NCI-H2029 treated with DMSO at 0.1 percent for 48 hours (cell line): ENCODE data around the gene SIL1.
"Not testable (repeated sequence)": the region's sequence is repeated elsewhere in the genome, so short reads cannot be mapped to it uniquely, and the experiment has no call there.

Source experiments
- DNase-seq: peaks from one replicate; lab custom pipeline; 2025; lab: John Stamatoyannopoulos, UW

SIL1 gene

GRCh38 chr5:139199321-139199720 is 1.2 kb upstream of the SIL1 start:
- no peak for DNase-seq

- DNase-seq = no peak
These were observed 1.7 kb downstream of the SIL1 start for GRCh38 chr5:139196296-139196956.

- no peak for DNase-seq
These were observed 3.7 kb downstream of the SIL1 start for GRCh38 chr5:139194486-139194885.

GRCh38 chr5:139193928-139194327 is 4.2 kb downstream of the SIL1 start:
- DNase-seq = no peak

GRCh38 chr5:139192906-139193305 is 5.3 kb downstream of the SIL1 start:
- not testable (repeated sequence) for DNase-seq

GRCh38 chr5:139191954-139192353 is 6.2 kb downstream of the SIL1 start:
- DNase-seq = not testable (repeated sequence)

- DNase-seq = no peak
These were observed 8.0 kb downstream of the SIL1 start for GRCh38 chr5:139190125-139190524.

GRCh38 chr5:139188558-139189270 is 9.5 kb downstream of the SIL1 start:
- DNase-seq = no peak

GRCh38 chr5:139186752-139187326 is 11.3 kb downstream of the SIL1 start:
- DNase-seq = no peak

GRCh38 chr5:139186261-139186660 is 11.9 kb downstream of the SIL1 start:
- DNase-seq = no peak

GRCh38 chr5:139185589-139185988 is 12.6 kb downstream of the SIL1 start:
- DNase-seq = no peak

- DNase-seq = no peak
These were observed 14.7 kb downstream of the SIL1 start for GRCh38 chr5:139183502-139183901.

GRCh38 chr5:139182528-139183296 is 15.5 kb downstream of the SIL1 start:
- DNase-seq = no peak

GRCh38 chr5:139181835-139182452 is 16.2 kb downstream of the SIL1 start:
- no peak for DNase-seq

GRCh38 chr5:139181322-139181730 is 16.8 kb downstream of the SIL1 start:
- no peak for DNase-seq

GRCh38 chr5:139180850-139181249 is 17.3 kb downstream of the SIL1 start:
- no peak for DNase-seq

- DNase-seq = not testable (repeated sequence)
These were observed 18.2 kb downstream of the SIL1 start for GRCh38 chr5:139179778-139180513.

- DNase-seq = peak; percentile 50
These were observed 19.2 kb downstream of the SIL1 start for GRCh38 chr5:139178935-139179334.

- no peak for DNase-seq
These were observed 19.6 kb downstream of the SIL1 start for GRCh38 chr5:139178589-139178917.

- DNase-seq = peak; percentile 98
These were observed 20.2 kb downstream of the SIL1 start for GRCh38 chr5:139177809-139178588.

GRCh38 chr5:139177281-139177680 is 20.9 kb downstream of the SIL1 start:
- not testable (repeated sequence) for DNase-seq
